Gastroesophageal sphincter (tissue), 4 donors: ENCODE results near the gene ZNF543. TPM values are rescaled to one million over a fixed set of nuclear protein-coding genes. Genes with fewer than 3 reads are reported as not detected.
"Not testable (repeated sequence)": the region's sequence is repeated elsewhere in the genome, so short reads cannot be mapped to it uniquely, and the experiment has no call there.

ENCODE experiments used
- ATAC-seq: fragments of 150-250 bp; one replicate; pipeline ENCODE4 v1.9.1; 2016; ENCODE audit warnings: mild to moderate bottlenecking, moderate library complexity
- H3K27ac ChIP-seq, 4 donors: fragments of 200-600 bp; sonication (generic) in 3 of 4; 1 replicate in 3 of 4; 2 replicates in 1 of 4; pipeline ENCODE4 v1.5.1; 2016 to 2019
- H3K27me3 ChIP-seq: fragments of 200-600 bp; sonication (generic); one replicate; pipeline ENCODE4 v1.5.1; 2019
- H3K36me3 ChIP-seq, 2 donors: fragments of 200-600 bp; sonication (generic); one replicate each; pipeline ENCODE4 v1.5.1; 2019; ENCODE audit warnings: control low read depth in 1 of 2
- H3K4me1 ChIP-seq, 3 donors: fragments of 200-600 bp; sonication (generic); 1 replicate in 2 of 3; 2 replicates in 1 of 3; pipeline ENCODE4 v1.5.1; 2016 to 2019; ENCODE audit warnings: control low read depth in 2 of 3
- H3K4me3 ChIP-seq, 2 donors: fragments of 200-600 bp; sonication (generic); one replicate each; pipeline ENCODE4 v1.5.1; 2019; ENCODE audit warnings: mild to moderate bottlenecking in 1 of 2, moderate library complexity in 1 of 2
- H3K9me3 ChIP-seq, 3 donors: fragments of 200-600 bp; sonication (generic); one replicate each; pipeline ENCODE4 v1.5.1; 2017 to 2019; ENCODE audit warnings: control low read depth in 2 of 3
- EP300 ChIP-seq: sonication (generic); formaldehyde crosslinking; IDR thresholded peaks from one replicate; pipeline ENCODE4 v1.6.1; 2017; ENCODE audit warnings: antibody characterized with exemption, mild to moderate bottlenecking
- POLR2A ChIP-seq, 2 donors: fragments of 450-650 bp; IDR thresholded peaks; one replicate each; pipeline ENCODE4 v1.6.1; 2017; ENCODE audit warnings: antibody characterized with exemption in 2 of 2, mild to moderate bottlenecking in 2 of 2, moderate library complexity in 1 of 2
- POLR2AphosphoS5 ChIP-seq: sonication (generic); formaldehyde crosslinking; IDR thresholded peaks from one replicate; pipeline ENCODE4 v1.6.1; 2017; ENCODE audit warnings: antibody characterized with exemption
- WGBS, 2 donors: methylation state at CpG; one replicate each; pipeline ENCODE4 v1.1.5; 2018; ENCODE audit warnings: low coverage in 1 of 2; 5-methylcytosine and 5-hydroxymethylcytosine counted together
- total RNA-seq, 4 donors: library from RNA; depleted of rRNA; stranded (reverse); fragments of >200 nt; gene quantifications; one replicate each; pipeline ENCODE4 v1.1.0, GENCODE V29; 2016
- TF ChIP-seq, protein P1 (sequence below), 4 experiments: fragments of 200-600 bp in 2 of 4; fragments of 450-650 bp in 2 of 4; sonication (generic) in 1 of 4; IDR thresholded peaks; one replicate each; pipeline ENCODE4 v1.5.1; 2017 to 2019; ENCODE audit warnings: antibody characterized with exemption in 4 of 4, mild to moderate bottlenecking in 2 of 4, moderate library complexity in 2 of 4

ZNF543 gene
- total RNA-seq, 4 donors from 2014 or later: 9.3 to 11.7 (median 9.7) TPM

DNA sequence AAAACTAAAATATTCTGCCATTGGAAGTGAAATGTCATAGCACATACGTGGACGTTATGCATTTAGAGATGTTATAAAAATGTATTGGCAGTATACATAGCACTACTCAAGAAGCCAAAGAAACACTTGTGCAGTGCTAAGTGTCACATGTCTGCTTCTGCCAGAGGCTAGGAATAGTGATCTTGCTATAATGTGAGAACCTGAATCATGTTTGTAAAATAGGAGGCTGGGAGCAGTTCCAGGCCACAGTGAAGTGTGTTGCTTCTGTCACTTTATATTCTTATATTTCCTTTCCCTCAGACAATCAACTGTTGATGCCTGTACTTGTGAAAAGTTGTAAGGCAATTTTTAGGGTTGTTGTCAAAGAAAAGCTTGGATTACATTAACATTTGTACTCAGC lies 46.5 kb downstream of the ZNF543 start:
- ATAC-seq: no peak
- H3K36me3 ChIP-seq: peaks cover 0 to 27% of the 10 kb centered on the region in 2 donors
- peaks cover 0 to 20% (median 7%) of the 10 kb centered on the region in 3 donors for H3K4me1 ChIP-seq
- peaks cover 0 to 10% (median 0%) of the 10 kb centered on the region in 3 donors for H3K9me3 ChIP-seq
- H3K4me3 ChIP-seq: no peak overlapping the region
- TF ChIP-seq POLR2AphosphoS5 (no peak), EP300 (no peak), POLR2A (IDR thresholded peaks at IDR 0.05) (no peak)
- TF ChIP-seq, protein P1, sequence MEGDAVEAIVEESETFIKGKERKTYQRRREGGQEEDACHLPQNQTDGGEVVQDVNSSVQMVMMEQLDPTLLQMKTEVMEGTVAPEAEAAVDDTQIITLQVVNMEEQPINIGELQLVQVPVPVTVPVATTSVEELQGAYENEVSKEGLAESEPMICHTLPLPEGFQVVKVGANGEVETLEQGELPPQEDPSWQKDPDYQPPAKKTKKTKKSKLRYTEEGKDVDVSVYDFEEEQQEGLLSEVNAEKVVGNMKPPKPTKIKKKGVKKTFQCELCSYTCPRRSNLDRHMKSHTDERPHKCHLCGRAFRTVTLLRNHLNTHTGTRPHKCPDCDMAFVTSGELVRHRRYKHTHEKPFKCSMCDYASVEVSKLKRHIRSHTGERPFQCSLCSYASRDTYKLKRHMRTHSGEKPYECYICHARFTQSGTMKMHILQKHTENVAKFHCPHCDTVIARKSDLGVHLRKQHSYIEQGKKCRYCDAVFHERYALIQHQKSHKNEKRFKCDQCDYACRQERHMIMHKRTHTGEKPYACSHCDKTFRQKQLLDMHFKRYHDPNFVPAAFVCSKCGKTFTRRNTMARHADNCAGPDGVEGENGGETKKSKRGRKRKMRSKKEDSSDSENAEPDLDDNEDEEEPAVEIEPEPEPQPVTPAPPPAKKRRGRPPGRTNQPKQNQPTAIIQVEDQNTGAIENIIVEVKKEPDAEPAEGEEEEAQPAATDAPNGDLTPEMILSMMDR (IDR thresholded peaks at IDR 0.05): no peak
- no peak overlapping the region for H3K27ac ChIP-seq
- H3K27me3 ChIP-seq: no peaks in the 10 kb centered on the region
- 89 to 94% methylated on average over 2 of the region's 2 CpGs for WGBS, 2 donors

DNA sequence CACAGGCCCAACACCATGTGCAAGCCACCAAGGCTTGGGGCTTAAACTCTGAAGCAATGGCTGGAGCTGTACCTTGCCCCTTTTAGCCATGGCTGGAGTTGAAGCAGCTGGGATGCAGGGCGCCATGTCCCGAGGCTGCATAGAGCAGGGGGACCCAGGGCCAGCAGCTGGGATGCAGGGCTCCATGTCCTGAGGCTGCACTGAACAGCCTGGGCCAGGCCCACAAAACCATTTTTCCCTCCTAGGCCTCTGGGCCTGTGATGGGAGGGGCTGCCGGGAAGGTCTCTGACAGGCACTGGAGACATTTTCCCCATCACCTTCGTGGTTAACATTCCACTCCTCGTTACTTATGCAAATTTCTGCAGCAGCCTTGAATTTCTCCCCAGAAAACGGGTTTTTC lies 53.9 kb downstream of the ZNF543 start:
- no peak for TF ChIP-seq POLR2A (IDR thresholded peaks at IDR 0.05)
- TF ChIP-seq, protein P1 (IDR thresholded peaks at IDR 0.05): no peak
- TF ChIP-seq POLR2AphosphoS5: no peak
- TF ChIP-seq EP300: no peak
- Histone ChIP-seq H3K9me3 (peaks cover 0 to 47% (median 0%) of the 10 kb centered on the region in 3 donors), H3K27ac (no peak overlapping the region), H3K4me3 (no peak overlapping the region), H3K27me3 (no peaks in the 10 kb centered on the region), H3K36me3 (peaks cover 0 to 82% of the 10 kb centered on the region in 2 donors), H3K4me1 (no peaks in the 10 kb centered on the region)
- WGBS, 2 donors: 92 to 98% methylated on average over 2 to 4 of the region's 6 CpGs
- no peak for ATAC-seq

DNA sequence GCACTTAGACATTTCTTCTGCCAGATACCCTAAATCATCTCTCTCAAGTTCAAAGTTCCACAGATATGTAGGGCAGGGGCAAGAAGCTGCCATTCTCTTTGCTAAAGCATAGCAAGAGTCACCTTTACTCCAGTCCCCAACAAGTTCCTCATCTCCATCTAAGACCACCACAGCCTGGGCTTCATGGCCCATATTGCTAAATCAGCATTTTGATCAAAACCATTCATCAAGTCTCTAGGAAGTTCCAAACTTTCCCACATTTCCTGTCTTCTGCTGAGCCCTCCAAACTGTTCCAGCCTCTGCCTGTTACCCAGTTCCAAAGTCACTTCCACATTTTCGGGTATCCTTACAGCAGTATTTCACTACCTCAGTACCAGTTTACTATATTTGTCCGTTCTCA lies 54.4 kb downstream of the ZNF543 start:
- H3K27me3 ChIP-seq, H3K4me1 ChIP-seq, ATAC-seq, H3K4me3 ChIP-seq, H3K27ac ChIP-seq: not testable (repeated sequence)
- WGBS, 2 donors: 94 to 100% methylated on average over 2 of the region's 2 CpGs
- H3K9me3 ChIP-seq: peaks cover 0 to 47% (median 0%) of the 10 kb centered on the region in 3 donors
- H3K36me3 ChIP-seq: peaks cover 0 to 82% of the 10 kb centered on the region in 2 donors

DNA sequence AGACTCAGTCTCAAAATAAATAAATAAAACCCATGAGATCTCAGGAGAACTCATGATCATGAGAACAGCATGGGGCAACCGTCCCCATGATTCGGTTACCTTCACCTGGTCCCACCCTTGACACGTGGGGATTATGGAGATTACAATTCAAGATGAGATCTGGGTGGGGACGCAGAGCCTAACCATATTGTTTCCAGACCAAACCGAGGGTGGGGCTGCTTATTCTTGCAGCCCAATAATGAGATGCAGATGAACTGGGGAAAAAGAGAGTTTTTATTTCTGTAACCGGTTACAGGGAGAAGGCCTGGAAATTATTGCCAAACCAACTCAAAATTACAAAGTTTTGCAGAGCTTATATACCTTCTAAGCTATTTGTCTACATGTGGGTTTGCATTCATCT lies 55.9 kb downstream of the ZNF543 start:
- peaks cover 0 to 77% of the 10 kb centered on the region in 2 donors for H3K36me3 ChIP-seq
- 90 to 100% methylated on average over 2 to 6 of the region's 6 CpGs for WGBS, 2 donors
- no peak overlapping the region for H3K4me3 ChIP-seq

GRCh38 chr19:57377498-57378146 lies 57.4 kb downstream of the ZNF543 start:
- Histone ChIP-seq H3K27me3 (no peaks in the 10 kb centered on the region), H3K36me3 (peaks cover 0 to 62% of the 10 kb centered on the region in 2 donors), H3K9me3 (peaks cover 0 to 52% (median 0%) of the 10 kb centered on the region in 3 donors), H3K4me1 (no peaks in the 10 kb centered on the region), H3K4me3 (no peak overlapping the region), H3K27ac (no peak overlapping the region)
- WGBS, 2 donors: 93 to 100% methylated on average over 2 to 3 of the region's 3 CpGs
- TF ChIP-seq POLR2AphosphoS5 (no peak), POLR2A (IDR thresholded peaks at IDR 0.05) (no peak)
- ATAC-seq: no peak

More for the DNA sequence above, 55.9 kb downstream of the ZNF543 start:
- no peak for TF ChIP-seq POLR2A (IDR thresholded peaks at IDR 0.05)
- no peak for TF ChIP-seq EP300
- TF ChIP-seq, protein P1 (IDR thresholded peaks at IDR 0.05): no peak
- no peak for TF ChIP-seq POLR2AphosphoS5
- ATAC-seq: no peak
- no peaks in the 10 kb centered on the region for H3K4me1 ChIP-seq
- no peak overlapping the region for H3K27ac ChIP-seq
- peaks cover 0 to 52% (median 0%) of the 10 kb centered on the region in 3 donors for H3K9me3 ChIP-seq
- H3K27me3 ChIP-seq: no peaks in the 10 kb centered on the region

Other genes starting within 250 kb of the ZNF543 start
- not detected for gene USP29, start 200.5 kb upstream of the ZNF543 start, total RNA-seq
- not detected for gene ZIM3, start 175.3 kb upstream of the ZNF543 start, total RNA-seq
- gene DUXA, start 153.0 kb upstream of the ZNF543 start, total RNA-seq: not detected
- 10 to 100 TPM; 37.2 to 61.3 (median 41.5) TPM for gene ZNF264, start 129.0 kb upstream of the ZNF543 start, total RNA-seq
- 1 to 10 TPM in 2 of 4 donors, under 1 TPM in 1, not detected in 1; 0.57 to 3.6 (median 1.1) TPM for gene AURKC, start 89.4 kb upstream of the ZNF543 start, total RNA-seq
- 10 to 100 TPM; 17.4 to 27.8 (median 19.9) TPM for gene ZNF805, start 79.8 kb upstream of the ZNF543 start, total RNA-seq
- gene ZNF460, start 40.0 kb upstream of the ZNF543 start, total RNA-seq: 10 to 100 TPM; 40.4 to 76.3 (median 65.3) TPM
- 10 to 100 TPM in 3 of 4 donors, 1 to 10 TPM in 1; 9.2 to 12.2 (median 10.9) TPM for gene ZNF304, start 30.8 kb downstream of the ZNF543 start, total RNA-seq
- gene TRAPPC2B, start 43.1 kb downstream of the ZNF543 start, total RNA-seq: 10 to 100 TPM in 3 of 4 donors, 1 to 10 TPM in 1; 9.0 to 17.0 (median 13.2) TPM
- 1 to 10 TPM; 1.0 to 4.8 (median 2.0) TPM for gene ZNF547, start 43.1 kb downstream of the ZNF543 start, total RNA-seq
- gene ZNF548, start 69.4 kb downstream of the ZNF543 start, total RNA-seq: 10 to 100 TPM; 17.9 to 36.8 (median 21.8) TPM
- gene ZNF17, start 90.7 kb downstream of the ZNF543 start, total RNA-seq: 10 to 100 TPM in 3 of 4 donors, 1 to 10 TPM in 1; 9.1 to 21.0 (median 11.9) TPM
- 10 to 100 TPM in 1 of 4 donors, 1 to 10 TPM in 3; 4.8 to 10.6 (median 6.8) TPM for gene ZNF749, start 114.9 kb downstream of the ZNF543 start, total RNA-seq
- 1 to 10 TPM in 2 of 4 donors, under 1 TPM in 2; 0.57 to 2.3 (median 1.5) TPM for gene VN1R1, start 136.7 kb downstream of the ZNF543 start, total RNA-seq
- gene ZNF772, start 157.1 kb downstream of the ZNF543 start, total RNA-seq: 10 to 100 TPM in 2 of 4 donors, 1 to 10 TPM in 2; 5.8 to 15.5 (median 11.7) TPM
- 10 to 100 TPM in 2 of 4 donors, 1 to 10 TPM in 2; 6.4 to 30.8 (median 10.1) TPM for gene ZNF419, start 167.3 kb downstream of the ZNF543 start, total RNA-seq
- gene ZNF773, start 179.5 kb downstream of the ZNF543 start, total RNA-seq: 10 to 100 TPM in 3 of 4 donors, 1 to 10 TPM in 1; 5.1 to 22.1 (median 13.9) TPM
- 1 to 10 TPM; 5.4 to 9.3 (median 5.7) TPM for gene ZNF549, start 206.9 kb downstream of the ZNF543 start, total RNA-seq
- gene ZNF550, start 239.4 kb downstream of the ZNF543 start, total RNA-seq: 1 to 10 TPM; 4.8 to 5.7 (median 5.2) TPM